ENCODE measurements around the gene CD1E. TPM values are rescaled to one million over a fixed set of nuclear protein-coding genes. Genes with fewer than 3 reads are reported as not detected.

The CD1E gene
- not detected for total RNA-seq

- Mint-ChIP-seq H3K9me3 (no peaks in the 10 kb centered on the region), H3K36me3 (ENCODE audit: low read depth) (no peaks in the 10 kb centered on the region), H3K27me3 (peaks cover 19% of the 10 kb centered on the region), H3K27ac (no peak within 1 kb of the TSS), H3K4me1 (ENCODE audit: low read depth) (no peaks in the 10 kb centered on the region), H3K4me3 (no peak within 1 kb of the TSS)
- intact Hi-C loops (cut with micrococcal nuclease), result no loop called here
- TF ChIP-seq CTCF (IDR thresholded peaks at IDR 0.05), result no peak
- ATAC-seq, result no peak
- no peak for DNase-seq
- CTCF ChIA-PET, result interaction anchor here (1.2 to 1.3 kb wide), 2 partner anchors 149 to 150 kb away, joined by 3 read pairs; no protein-coding TSS in a partner anchor
- POLR2A ChIA-PET, result no interaction called here
These were observed at the start of gene CD1E for GRCh38 chr1:158353303-158354075. CD1E (plus strand) TSS chr1:158353894; CDS start chr1:158353989, 95 bp downstream.

GRCh38 chr1:158310623-158311022, 43.1 kb upstream of the CD1E start:
- intact Hi-C loops (cut with micrococcal nuclease), result no loop called here
- H3K9me3 Mint-ChIP-seq, result peaks cover 14% of the 10 kb centered on the region
- no peak for DNase-seq
- no peaks in the 10 kb centered on the region for H3K27me3 Mint-ChIP-seq
- CTCF ChIA-PET, result interaction anchor here (1.0 kb wide), 1 partner anchor 19 kb away, joined by 3 read pairs; no protein-coding TSS in a partner anchor
- no peak for TF ChIP-seq CTCF (IDR thresholded peaks at IDR 0.05)
- ATAC-seq, result no peak
- H3K4me3 Mint-ChIP-seq, result no peak overlapping the region
- no peaks in the 10 kb centered on the region for H3K4me1 Mint-ChIP-seq (ENCODE audit: low read depth)
- H3K36me3 Mint-ChIP-seq (ENCODE audit: low read depth), result no peaks in the 10 kb centered on the region
- no peak overlapping the region for H3K27ac Mint-ChIP-seq
- POLR2A ChIA-PET, result no interaction called here

GRCh38 chr1:158311066-158311465, 42.6 kb upstream of the CD1E start:
- Mint-ChIP-seq H3K9me3 (peaks cover 14% of the 10 kb centered on the region), H3K27me3 (no peaks in the 10 kb centered on the region)
- POLR2A ChIA-PET, result no interaction called here

GRCh38 chr1:158323866-158324265, 29.8 kb upstream of the CD1E start:
- Mint-ChIP-seq H3K9me3 (peaks cover 8% of the 10 kb centered on the region), H3K27me3 (peaks cover 4% of the 10 kb centered on the region), H3K4me1 (ENCODE audit: low read depth) (no peaks in the 10 kb centered on the region), H3K27ac (no peak overlapping the region), H3K4me3 (no peak overlapping the region), H3K36me3 (ENCODE audit: low read depth) (no peaks in the 10 kb centered on the region)
- POLR2A ChIA-PET, result no interaction called here
- DNase-seq, result no peak
- TF ChIP-seq CTCF (IDR thresholded peaks at IDR 0.05), result no peak
- CTCF ChIA-PET, result interaction anchor here (0.6 kb wide), 1 partner anchor 119 kb away, joined by 3 read pairs; no protein-coding TSS in a partner anchor
- ATAC-seq, result no peak
- intact Hi-C loops (cut with micrococcal nuclease), result no loop called here

More at GRCh38 chr1:158311066-158311465, 42.6 kb upstream of the CD1E start:
- Mint-ChIP-seq H3K4me1 (ENCODE audit: low read depth) (no peaks in the 10 kb centered on the region), H3K27ac (no peak overlapping the region), H3K36me3 (ENCODE audit: low read depth) (no peaks in the 10 kb centered on the region), H3K4me3 (no peak overlapping the region)
- intact Hi-C loops (cut with micrococcal nuclease), result no loop called here
- CTCF ChIA-PET, result interaction anchor here (1.0 kb wide), 1 partner anchor 19 kb away, joined by 3 read pairs; no protein-coding TSS in a partner anchor
- ATAC-seq (no peak), DNase-seq (no peak)
- TF ChIP-seq CTCF (IDR thresholded peaks at IDR 0.05), result no peak

GRCh38 chr1:158324395-158324794, 29.3 kb upstream of the CD1E start:
- no peak overlapping the region for H3K27ac Mint-ChIP-seq
- ChIA-PET CTCF (interaction anchor here (0.6 kb wide), 1 partner anchor 120 kb away, joined by 3 read pairs; no protein-coding TSS in a partner anchor), POLR2A (no interaction called here)
- peaks cover 8% of the 10 kb centered on the region for H3K9me3 Mint-ChIP-seq
- peaks cover 4% of the 10 kb centered on the region for H3K27me3 Mint-ChIP-seq
- intact Hi-C loops (cut with micrococcal nuclease), result no loop called here
- no peak for ATAC-seq
- no peak for DNase-seq
- TF ChIP-seq CTCF (IDR thresholded peaks at IDR 0.05), result no peak
- no peaks in the 10 kb centered on the region for H3K36me3 Mint-ChIP-seq (ENCODE audit: low read depth)
- H3K4me1 Mint-ChIP-seq (ENCODE audit: low read depth), result no peaks in the 10 kb centered on the region
- H3K4me3 Mint-ChIP-seq, result no peak overlapping the region
